ENCODE data around the gene MCUB. TPM values are rescaled to one million over a fixed set of nuclear protein-coding genes. Genes with fewer than 3 reads are reported as not detected.

Gene MCUB
- total RNA-seq, 1 experiment from 2014 or later, result 14.8 TPM

DNA sequence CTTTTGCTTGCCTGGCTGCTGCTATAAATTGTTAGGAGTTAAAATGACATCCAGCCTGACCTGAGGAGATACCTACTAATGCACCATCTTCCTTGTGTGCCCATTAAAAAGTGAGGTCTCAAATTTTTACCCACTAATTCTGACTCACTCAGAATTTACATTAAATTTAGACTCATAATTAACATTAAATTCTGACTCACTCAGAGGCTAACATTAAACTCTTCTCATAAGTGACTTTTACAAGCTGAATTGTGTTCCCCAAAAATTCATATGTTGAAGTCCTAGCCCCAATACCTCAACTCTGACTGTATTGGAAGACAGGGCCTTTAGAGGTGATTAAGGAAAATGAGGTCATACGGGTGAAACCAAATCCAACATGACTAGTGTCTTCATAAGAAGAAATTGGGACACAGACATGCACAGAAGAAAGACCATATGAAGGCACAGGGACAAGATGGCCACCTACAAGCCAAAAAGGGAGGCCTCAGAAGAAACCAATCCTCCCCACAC lies 131.4 kb downstream of the MCUB start:
- no peak overlapping the region for H3K4ac ChIP-seq (ENCODE audit: low read depth, low read length)
- H3K9ac ChIP-seq (ENCODE audit: extremely low read depth, insufficient read length, low read length), result no peak overlapping the region
- WGBS (ENCODE audit: extremely low coverage, insufficient read length, low lambda C conversion rate), result no CpG with 5 or more reads among the region's 1 CpG
- H3K23ac ChIP-seq (ENCODE audit: insufficient read length, low read depth, low read length), result no peak overlapping the region
- no peak overlapping the region for H2BK120ac ChIP-seq (ENCODE audit: low read depth, low read length, poor library complexity, severe bottlenecking)
- no peak overlapping the region for H3K14ac ChIP-seq (ENCODE audit: insufficient read depth, low read length)
- no peak overlapping the region for H3K18ac ChIP-seq (ENCODE audit: insufficient read length, low read depth, low read length)
- H2BK12ac ChIP-seq (ENCODE audit: insufficient read length, low read depth, low read length), result no peak overlapping the region
- H3K79me1 ChIP-seq (ENCODE audit: insufficient read depth, low read depth, low read length, poor library complexity, severe bottlenecking), result no peaks in the 10 kb centered on the region
- H3K56ac ChIP-seq (ENCODE audit: insufficient read length, low read depth, low read length), result no peak overlapping the region
- no peak overlapping the region for H4K8ac ChIP-seq (replicated peaks; ENCODE audit: insufficient read length, low read depth, low read length)
- no peak overlapping the region for H2AFZ ChIP-seq (ENCODE audit: low read length)
- no peaks in the 10 kb centered on the region for H3K23me2 ChIP-seq (ENCODE audit: insufficient read length, low read depth, low read length, poor library complexity, severe bottlenecking)
- no peaks in the 10 kb centered on the region for H3K4me1 Mint-ChIP-seq
- no peak overlapping the region for H2AK5ac ChIP-seq (ENCODE audit: insufficient read length, low read length)
- no peak overlapping the region for H3K4me3 Mint-ChIP-seq
- H3K27ac ChIP-seq (ENCODE audit: insufficient read length, low read depth, low read length), result no peak overlapping the region
- no peak overlapping the region for H2BK5ac ChIP-seq (ENCODE audit: insufficient read length, low read length)
- TF ChIP-seq, protein P1, sequence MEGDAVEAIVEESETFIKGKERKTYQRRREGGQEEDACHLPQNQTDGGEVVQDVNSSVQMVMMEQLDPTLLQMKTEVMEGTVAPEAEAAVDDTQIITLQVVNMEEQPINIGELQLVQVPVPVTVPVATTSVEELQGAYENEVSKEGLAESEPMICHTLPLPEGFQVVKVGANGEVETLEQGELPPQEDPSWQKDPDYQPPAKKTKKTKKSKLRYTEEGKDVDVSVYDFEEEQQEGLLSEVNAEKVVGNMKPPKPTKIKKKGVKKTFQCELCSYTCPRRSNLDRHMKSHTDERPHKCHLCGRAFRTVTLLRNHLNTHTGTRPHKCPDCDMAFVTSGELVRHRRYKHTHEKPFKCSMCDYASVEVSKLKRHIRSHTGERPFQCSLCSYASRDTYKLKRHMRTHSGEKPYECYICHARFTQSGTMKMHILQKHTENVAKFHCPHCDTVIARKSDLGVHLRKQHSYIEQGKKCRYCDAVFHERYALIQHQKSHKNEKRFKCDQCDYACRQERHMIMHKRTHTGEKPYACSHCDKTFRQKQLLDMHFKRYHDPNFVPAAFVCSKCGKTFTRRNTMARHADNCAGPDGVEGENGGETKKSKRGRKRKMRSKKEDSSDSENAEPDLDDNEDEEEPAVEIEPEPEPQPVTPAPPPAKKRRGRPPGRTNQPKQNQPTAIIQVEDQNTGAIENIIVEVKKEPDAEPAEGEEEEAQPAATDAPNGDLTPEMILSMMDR (conservative IDR thresholded peaks at IDR 0.05), result no peak
- H3K4me1 ChIP-seq (ENCODE audit: insufficient read depth, low read length), result no peaks in the 10 kb centered on the region
- no peak overlapping the region for H3T11ph ChIP-seq (ENCODE audit: low read length)
- no peak for DNase-seq
- H3K36me3 Mint-ChIP-seq (ENCODE audit: insufficient read depth in 1 of 3, low read depth in 3 of 3), result peaks cover 15 to 58% (median 52%) of the 10 kb centered on the region in 3 experiments; a peak in 6 of 7 replicates
- no peaks in the 10 kb centered on the region for H3K27me3 ChIP-seq (ENCODE audit: insufficient read depth, low read length)
- no peaks in the 10 kb centered on the region for H3K27me3 Mint-ChIP-seq (ENCODE audit: low read depth)
- H4K91ac ChIP-seq (ENCODE audit: insufficient read length, low read depth, low read length), result no peak overlapping the region
- H2BK20ac ChIP-seq (ENCODE audit: low read depth, low read length, poor library complexity, severe bottlenecking), result no peak overlapping the region
- H3K9me3 ChIP-seq (ENCODE audit: control insufficient read depth, low read depth, low read length), result no peaks in the 10 kb centered on the region
- no peak overlapping the region for H3K27ac Mint-ChIP-seq
- H4K5ac ChIP-seq (ENCODE audit: insufficient read length, low read depth, low read length), result no peak overlapping the region
- no peak overlapping the region for H2BK15ac ChIP-seq (ENCODE audit: low read depth, low read length)
- H3K79me2 ChIP-seq (ENCODE audit: insufficient read depth, low read length), result no peaks in the 10 kb centered on the region
- no peaks in the 10 kb centered on the region for H3K9me3 Mint-ChIP-seq
- no peak overlapping the region for H3K4me2 ChIP-seq (ENCODE audit: insufficient read depth, insufficient read length, low read length)
- H4K20me1 ChIP-seq (ENCODE audit: control insufficient read depth, insufficient read depth, insufficient read length), result no peaks in the 10 kb centered on the region

Measured in H9 (cell line).